Measurements from ENCODE around the gene IRAG1. TPM values are rescaled to one million over a fixed set of nuclear protein-coding genes. Genes with fewer than 3 reads are reported as not detected.
A peak's percentile ranks its signal among the peaks of the same experiment; 100 is the strongest.

Gene IRAG1
- total RNA-seq, 4 donors from 2014 or later: 4.2 to 44.6 (median 11.8) TPM

DNA sequence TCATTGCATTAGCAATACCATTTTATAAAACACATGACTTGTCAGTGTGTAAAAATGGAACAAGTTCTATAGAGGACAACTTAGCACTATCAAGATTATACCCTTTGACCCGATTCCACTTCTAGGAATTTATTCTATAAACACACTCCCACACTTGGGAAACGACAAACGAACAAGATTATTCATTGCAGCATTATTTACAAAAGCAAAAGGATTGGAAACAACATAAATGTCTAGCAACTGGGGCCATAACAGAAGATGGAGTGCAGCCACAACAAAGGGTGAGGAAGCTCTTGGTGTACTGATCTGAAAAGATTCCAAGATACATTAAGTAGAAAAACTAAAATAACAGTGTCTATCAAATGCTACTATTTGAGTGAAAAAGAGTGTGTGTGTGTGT, 2.3 kb upstream of the IRAG1 start:
- no peak overlapping the region for H3K27ac ChIP-seq
- H3K4me3 ChIP-seq: no peak overlapping the region
- TF ChIP-seq CTCF (IDR thresholded peaks at IDR 0.05) (no peak), POLR2A (IDR thresholded peaks at IDR 0.05) (no peak)
- H3K9me3 ChIP-seq: no peaks in the 10 kb centered on the region
- DNase-seq: no peak
- H3K4me1 ChIP-seq: no peaks in the 10 kb centered on the region
- no peaks in the 10 kb centered on the region for H3K36me3 ChIP-seq
- no peaks in the 10 kb centered on the region for H3K27me3 ChIP-seq

- peak overlapping the region; percentile 17 to 89 (median 66) for H3K27ac ChIP-seq
- no peaks in the 10 kb centered on the region for H3K36me3 ChIP-seq
- no peak overlapping the region for H3K4me3 ChIP-seq
- no peaks in the 10 kb centered on the region for H3K4me1 ChIP-seq
- no peak for TF ChIP-seq CTCF (IDR thresholded peaks at IDR 0.05)
- no peak for TF ChIP-seq POLR2A (IDR thresholded peaks at IDR 0.05)
- no peaks in the 10 kb centered on the region for H3K27me3 ChIP-seq
- no peaks in the 10 kb centered on the region for H3K9me3 ChIP-seq
- DNase-seq: no peak
These were observed 1.1 kb upstream of the IRAG1 start for GRCh38 chr11:10694486-10695239.

DNA sequence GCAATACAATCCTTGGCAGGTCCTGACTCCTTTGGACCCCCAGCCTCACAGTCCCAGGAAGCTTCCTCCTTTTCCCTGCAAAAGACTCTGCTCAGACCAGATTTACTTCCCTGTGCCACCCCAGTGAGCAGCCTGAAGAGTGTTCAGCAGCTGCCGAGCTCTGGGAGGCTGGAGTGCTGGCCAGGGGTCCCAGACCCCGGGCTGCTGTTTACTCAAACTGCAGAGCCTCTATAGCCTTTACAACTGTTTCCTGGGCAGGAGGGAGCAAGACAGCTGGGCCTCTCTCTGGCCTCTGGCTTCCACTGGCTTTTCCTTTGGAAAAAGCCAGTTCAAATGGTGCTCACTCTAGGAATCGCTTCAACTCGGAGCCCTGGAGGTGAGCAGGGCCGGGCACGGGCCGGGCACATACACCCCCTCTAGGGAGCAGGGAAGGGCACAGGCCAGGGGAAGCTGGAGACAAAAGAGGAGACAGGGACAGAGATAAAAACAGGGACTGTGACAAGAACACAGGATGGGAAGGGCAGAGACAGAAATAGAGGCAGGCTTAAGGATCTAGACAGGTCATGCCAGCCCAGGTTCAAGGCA, 932 bp downstream of the IRAG1 start:
- DNase-seq: no peak
- H3K36me3 ChIP-seq: no peaks in the 10 kb centered on the region
- TF ChIP-seq CTCF (IDR thresholded peaks at IDR 0.05): no peak
- no peak for TF ChIP-seq POLR2A (IDR thresholded peaks at IDR 0.05)
- H3K27ac ChIP-seq: peak overlapping the region; percentile 53 to 89 (median 66)
- peak overlapping the region in 3 of 4 donors; percentile 5 to 35 (median 35) for H3K4me3 ChIP-seq
- H3K27me3 ChIP-seq: no peaks in the 10 kb centered on the region
- H3K4me1 ChIP-seq: no peaks in the 10 kb centered on the region
- no peaks in the 10 kb centered on the region for H3K9me3 ChIP-seq

DNA sequence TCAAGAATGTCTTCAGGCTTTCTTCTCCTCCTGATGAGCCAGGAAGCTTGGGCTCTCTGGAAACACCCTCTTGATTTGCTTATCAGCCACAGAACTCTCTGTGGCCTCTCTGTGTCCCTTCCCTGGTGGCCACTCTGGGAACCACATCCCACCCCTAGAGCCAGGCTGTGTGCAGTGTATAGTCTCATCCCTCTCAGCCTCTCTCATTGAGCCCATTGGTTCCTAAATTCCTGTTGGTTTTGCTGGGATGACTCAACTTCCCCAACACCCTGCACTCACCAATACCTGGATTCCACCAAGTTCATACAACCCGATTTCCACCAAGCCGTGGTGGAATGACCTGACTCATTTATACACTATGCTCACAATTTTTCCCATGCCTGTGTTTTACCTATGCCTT, 5.2 kb downstream of the IRAG1 start:
- Histone ChIP-seq H3K4me3 (no peak overlapping the region), H3K4me1 (no peaks in the 10 kb centered on the region), H3K27me3 (no peaks in the 10 kb centered on the region), H3K9me3 (no peaks in the 10 kb centered on the region), H3K27ac (no peak overlapping the region), H3K36me3 (no peaks in the 10 kb centered on the region)
- no peak for DNase-seq
- TF ChIP-seq CTCF (IDR thresholded peaks at IDR 0.05) (no peak), POLR2A (IDR thresholded peaks at IDR 0.05) (no peak)

GRCh38 chr11:10686311-10686710, 7.2 kb downstream of the IRAG1 start:
- H3K27ac ChIP-seq: no peak overlapping the region
- H3K4me3 ChIP-seq: no peak overlapping the region

More at GRCh38 chr11:10686311-10686710, 7.2 kb downstream of the IRAG1 start:
- Histone ChIP-seq H3K36me3 (no peaks in the 10 kb centered on the region), H3K27me3 (no peaks in the 10 kb centered on the region), H3K4me1 (no peaks in the 10 kb centered on the region), H3K9me3 (no peaks in the 10 kb centered on the region)
- TF ChIP-seq CTCF (IDR thresholded peaks at IDR 0.05): no peak
- TF ChIP-seq POLR2A (IDR thresholded peaks at IDR 0.05): no peak
- no peak for DNase-seq
